Measurements from ENCODE around the gene AIP.

DNA sequence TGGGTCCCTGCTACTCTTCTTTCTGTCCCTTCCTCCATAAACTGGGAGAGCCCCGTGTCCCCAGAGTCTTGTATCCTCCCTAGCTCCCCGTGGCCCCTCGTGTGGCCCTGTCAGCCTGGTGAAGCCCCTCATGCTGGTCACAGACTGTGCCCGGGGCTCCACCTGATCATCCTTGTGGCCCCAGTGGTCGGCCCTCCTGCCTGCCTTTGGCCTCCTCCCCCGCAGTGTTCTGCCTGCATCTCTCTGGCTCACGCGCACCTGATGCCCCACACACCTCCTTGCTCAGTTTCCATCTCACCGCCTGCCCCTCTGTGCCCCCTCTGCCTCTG is 41.6 kb downstream of the AIP start:
- TF ChIP-seq, protein P1, sequence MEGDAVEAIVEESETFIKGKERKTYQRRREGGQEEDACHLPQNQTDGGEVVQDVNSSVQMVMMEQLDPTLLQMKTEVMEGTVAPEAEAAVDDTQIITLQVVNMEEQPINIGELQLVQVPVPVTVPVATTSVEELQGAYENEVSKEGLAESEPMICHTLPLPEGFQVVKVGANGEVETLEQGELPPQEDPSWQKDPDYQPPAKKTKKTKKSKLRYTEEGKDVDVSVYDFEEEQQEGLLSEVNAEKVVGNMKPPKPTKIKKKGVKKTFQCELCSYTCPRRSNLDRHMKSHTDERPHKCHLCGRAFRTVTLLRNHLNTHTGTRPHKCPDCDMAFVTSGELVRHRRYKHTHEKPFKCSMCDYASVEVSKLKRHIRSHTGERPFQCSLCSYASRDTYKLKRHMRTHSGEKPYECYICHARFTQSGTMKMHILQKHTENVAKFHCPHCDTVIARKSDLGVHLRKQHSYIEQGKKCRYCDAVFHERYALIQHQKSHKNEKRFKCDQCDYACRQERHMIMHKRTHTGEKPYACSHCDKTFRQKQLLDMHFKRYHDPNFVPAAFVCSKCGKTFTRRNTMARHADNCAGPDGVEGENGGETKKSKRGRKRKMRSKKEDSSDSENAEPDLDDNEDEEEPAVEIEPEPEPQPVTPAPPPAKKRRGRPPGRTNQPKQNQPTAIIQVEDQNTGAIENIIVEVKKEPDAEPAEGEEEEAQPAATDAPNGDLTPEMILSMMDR (IDR thresholded peaks at IDR 0.05), result no peak
- no peak for TF ChIP-seq POLR2A (IDR thresholded peaks at IDR 0.05)
